HL-60/S4 treated with retinoic acid at 250 ng/mL for 4 days and 3 days (cell line): Measurements from ENCODE around the gene CEBPE.

Experiments used
- in situ Hi-C: fragments of 300-500 bp; cut with MboI; formaldehyde crosslinking; loops from 2 replicates; pipeline ENCODE4 v1.7.0; 2022; ENCODE audit warnings: low sequenced_read_pairs

The CEBPE gene

DNA sequence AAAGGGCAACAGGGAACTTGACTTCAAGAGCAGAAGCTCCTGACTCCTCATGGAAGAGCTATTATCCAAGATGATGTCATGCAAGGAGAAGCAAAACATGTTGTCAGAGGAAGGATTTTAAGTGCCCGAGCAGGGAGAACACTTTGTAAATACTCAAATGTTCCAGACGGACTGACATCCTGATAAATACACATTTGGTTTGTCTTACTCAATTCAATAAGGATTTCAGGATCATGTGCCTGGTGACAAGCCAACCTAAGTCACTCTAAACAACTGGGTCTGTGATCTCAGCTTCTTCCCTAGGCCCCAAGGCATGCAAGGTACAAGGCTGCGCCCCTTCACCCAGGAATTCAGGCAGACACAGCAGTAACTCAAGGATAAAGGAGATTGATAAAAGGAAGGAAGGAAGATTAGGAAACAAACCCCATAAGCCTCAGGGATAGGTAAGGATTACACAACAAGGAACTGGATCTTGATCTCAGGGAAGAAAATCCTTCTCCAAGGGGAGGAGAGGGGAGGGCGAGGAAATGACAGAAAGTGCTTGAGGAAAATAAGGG is 26.8 kb upstream of the CEBPE start:
- in situ Hi-C loops, result no loop called here

DNA sequence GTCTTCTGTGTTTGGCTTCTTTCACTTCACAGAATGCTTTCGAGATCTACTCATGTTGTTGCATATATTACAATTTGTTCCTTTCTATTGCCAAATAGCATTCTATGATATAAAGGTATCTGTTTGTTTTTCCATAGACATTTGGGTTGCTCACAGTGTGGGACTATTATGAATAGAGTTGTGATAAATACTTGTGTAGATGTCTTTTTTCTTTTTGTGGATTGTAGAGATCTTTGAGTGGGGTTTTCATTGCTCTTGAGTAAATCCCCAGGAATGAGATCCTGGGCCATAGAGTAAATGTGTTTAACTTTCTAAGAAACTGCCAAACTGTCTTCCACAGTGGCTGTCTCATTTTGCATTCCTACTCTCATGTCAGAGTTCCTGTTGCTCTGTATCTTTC is 24.9 kb upstream of the CEBPE start:
- in situ Hi-C loops, result no loop called here

DNA sequence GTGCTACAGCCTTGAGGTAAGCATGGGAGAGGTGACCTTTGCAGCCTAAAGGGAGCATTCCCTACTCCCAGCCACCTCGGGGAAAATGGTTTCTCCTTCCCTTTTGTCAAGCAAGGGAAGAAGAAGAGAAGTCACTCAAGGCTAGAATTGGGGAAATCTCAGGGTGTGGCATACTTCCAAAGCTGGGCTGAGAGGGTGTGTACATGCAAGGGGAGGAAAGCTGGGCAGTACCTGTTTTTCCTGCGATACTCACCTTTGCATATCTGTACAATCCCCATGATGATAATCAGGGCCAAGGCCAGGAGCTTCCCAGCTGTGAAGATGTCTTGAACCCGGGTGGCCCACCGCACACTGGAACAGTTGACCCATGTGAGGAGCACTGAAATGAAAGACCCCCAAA is 23.8 kb upstream of the CEBPE start:
- in situ Hi-C loops, result no loop called here

DNA sequence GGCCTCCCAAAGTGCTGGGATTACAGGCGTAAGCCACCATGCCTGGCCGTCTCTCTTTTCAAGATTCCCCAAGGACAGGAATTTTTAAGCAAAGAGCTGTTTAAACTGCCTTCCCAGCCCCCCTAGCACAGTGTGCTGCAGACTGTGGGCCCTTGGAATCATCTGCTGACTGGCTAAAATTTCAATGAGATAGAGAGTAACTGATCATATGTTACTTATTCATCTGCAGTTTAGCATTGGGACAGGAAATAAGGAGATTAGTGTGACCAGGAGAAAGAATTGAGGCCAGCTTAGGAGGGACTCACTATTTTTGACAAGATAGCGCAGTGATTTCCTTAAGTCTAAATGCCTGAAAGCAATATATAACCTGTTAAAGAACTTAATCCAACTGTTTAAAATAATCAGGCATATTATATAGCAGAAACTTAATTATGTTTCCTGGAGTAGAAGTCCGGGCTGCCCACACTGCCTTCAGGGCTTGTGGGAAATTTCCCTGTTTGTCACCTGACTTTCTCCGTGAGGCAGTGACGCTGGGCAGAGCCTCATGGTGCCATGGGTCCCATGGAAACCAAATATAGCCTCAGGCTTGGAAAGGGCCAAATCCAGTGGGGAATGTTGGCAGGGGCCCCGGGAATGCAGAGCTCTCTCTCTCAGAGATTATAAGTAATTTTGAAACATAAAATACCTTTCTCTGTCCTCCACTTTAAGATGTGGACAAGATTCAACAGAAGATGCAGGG is 22.8 kb upstream of the CEBPE start:
- in situ Hi-C loops, result no loop called here

DNA sequence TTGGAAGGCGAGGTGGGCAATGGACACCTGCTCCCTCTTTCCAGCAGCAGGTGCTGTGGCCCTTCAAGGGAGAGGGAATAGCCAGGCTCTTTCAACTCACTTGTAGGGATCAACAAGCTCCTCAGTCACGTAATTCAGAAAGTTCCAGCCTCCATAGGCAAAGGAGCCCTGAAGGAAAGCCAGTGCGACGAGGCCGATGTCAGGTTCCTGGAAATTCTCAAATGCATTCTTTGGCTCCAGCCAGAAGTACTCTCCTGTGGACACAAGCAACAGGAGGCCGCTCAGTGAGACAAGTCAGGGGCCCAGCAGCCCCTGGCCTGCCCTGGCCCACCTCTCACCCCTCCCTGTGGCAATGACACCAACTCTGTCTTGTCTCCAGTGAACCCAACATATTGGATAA is 21.3 kb upstream of the CEBPE start:
- in situ Hi-C loops, result no loop called here

DNA sequence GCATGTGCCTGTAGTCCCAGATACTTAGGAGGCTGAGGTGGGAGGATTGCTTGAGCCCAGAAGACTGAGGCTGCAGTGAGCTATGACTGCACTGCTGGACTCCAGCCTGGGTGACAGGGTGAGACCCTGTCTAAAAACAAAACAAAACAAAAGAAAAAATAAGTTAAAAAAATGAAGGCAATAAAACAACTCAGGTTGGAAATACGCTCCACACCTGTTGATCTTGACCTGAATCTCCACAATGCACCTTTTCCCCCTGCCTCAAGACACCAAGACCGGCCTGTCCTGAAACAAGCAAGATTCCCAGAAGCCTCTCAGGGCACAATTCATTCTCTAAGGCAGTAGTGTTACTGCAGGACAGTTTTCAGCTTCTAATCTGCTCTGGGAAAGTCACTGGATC is 20.8 kb upstream of the CEBPE start:
- in situ Hi-C loops, result no loop called here

DNA sequence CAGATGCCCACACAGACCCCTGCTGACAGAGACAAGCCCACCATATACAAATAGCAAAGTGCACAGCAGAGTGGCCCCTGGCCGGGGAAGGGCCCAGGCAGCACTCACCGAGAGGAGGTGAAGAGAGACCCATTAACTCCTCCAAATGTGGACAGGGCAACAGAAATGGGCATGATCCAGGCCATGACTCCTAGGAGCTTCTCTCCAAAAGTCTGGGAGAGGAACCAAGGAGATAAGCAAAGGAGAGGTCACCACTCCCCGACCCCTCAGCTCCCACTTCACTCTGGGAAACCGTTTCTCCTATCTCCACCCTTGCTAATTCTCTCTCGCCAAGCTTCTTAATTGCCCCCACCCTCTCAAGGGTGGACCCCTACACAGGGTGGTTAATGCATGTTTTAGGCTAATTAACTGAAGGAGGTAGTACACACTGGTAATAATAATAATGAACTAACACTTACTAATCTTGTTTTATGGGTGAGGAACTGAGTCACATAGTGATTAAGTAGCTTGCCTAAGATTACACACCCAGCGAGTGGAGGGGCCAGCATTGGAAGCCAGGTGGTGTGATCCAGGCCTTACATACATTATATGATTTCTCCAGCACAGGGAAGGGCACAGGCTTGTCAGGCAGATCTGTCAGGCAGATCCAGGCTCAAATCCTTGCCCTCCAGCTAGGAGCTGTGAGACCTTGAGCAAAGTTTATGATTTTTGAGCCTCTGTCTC is 18.9 kb upstream of the CEBPE start:
- in situ Hi-C loops, result no loop called here

DNA sequence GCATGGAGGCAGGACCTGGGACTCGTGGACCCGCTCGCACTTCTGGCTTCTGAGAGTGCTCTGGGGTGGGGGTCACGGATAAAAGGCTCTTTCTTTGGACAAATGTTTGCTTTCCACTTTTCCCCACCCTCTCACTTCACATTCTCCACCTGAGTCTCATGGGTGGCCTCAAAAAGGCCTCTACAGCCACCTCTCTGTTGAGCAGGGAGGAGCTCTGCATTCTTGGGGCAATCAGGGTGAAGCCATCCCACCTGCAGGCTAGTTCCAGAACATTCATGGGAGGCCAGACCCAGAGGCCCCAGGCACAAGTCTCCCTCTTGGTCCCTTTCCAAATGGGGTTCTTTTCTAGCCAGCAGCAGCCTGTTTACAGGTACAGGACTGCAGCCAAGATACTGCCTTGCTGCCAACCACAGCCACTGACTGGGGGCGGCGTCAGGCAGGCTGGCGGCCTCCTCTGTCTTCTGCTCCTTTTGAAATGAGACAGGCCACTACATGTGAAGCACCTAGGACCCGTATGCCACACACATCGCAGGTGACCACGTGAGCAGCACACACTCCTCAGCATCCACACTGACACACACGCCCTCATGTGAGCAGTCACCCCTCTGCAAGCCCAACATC is 18.2 kb upstream of the CEBPE start:
- in situ Hi-C loops, result no loop called here

DNA sequence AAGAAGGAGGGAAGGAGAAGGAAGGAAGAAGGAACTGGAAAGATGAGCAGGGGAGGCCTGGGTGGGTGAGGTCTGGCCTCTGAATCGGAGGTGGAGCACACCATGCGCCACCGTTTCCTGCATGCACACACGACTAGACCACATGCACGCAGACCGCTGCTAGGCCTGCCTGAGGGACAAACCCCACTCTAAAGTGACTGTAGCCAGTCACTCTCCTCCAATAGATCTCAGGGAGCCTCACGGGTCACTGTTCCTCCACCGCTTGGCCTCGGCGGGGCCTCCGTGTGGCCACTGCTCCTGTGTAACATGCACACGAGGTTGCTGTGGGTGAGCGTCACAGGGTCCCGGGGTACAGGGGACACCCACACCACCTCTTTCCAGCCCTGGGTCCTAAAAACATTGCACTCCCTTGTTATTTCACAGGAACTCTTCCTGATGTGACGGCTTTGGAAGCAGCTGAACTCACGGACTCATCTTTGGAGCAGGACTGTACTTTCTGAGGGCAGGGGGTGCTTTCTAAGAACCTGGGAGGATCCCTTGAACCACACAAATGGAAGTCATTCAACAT is 17.6 kb upstream of the CEBPE start:
- in situ Hi-C loops, result no loop called here

DNA sequence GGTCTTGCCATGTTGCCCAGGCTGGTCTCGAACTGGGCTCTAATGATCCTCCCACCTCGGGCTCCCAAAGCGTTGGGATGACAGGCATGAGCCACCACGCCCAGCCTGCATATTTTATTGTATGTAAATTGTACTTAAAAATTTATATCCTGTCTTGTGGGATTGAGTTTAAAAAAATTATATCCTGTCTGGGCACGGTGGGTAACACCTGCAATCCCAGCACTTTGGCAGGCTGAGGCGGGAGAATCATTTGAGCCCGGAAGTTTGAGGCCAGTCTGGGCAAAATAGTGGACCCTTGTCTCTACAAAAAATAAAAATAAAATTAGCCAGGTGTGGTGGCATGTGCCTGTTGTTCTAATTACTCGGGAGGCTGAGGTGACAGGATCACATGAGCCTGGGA is 13.9 kb upstream of the CEBPE start:
- in situ Hi-C loops, result no loop called here

DNA sequence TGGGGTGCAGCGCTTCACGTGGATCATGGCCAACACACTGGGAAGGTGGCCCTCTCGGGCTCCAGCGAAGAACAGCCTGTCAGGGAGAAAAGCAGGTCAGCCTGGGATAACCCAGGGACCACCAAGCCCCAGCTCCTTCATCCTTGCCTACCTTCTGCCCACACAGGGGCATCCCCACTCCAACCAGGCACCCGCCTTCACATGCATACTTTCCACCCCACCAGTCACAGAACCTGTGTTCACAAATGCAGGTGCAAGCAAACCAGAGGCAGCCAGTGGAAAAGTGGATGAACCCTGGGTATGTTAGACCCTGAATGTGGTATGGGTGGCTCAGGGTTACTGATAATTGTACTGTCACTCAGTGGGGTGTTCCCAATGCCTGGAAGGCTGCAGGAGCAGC is 12.4 kb upstream of the CEBPE start:
- in situ Hi-C loops, result no loop called here

DNA sequence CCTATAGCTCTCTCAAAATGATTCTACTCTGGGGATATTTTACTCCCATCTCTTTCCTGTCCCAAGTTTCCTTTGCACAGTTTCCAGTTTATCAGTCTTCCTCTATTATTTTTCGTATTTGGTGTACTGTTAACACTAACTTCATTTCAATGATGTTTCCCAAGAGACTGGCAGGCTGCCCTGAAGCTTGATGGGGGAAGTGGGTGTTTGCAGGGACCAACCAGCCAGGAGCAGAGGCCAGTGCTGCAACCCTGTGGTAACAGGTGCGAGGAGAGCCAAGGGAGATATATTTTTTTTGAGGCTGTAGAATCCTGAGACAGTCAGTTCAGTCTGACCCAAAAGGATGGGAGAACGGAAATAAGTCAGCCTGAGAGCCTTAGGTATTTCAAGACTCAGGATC is 11.8 kb upstream of the CEBPE start:
- in situ Hi-C loops, result no loop called here

DNA sequence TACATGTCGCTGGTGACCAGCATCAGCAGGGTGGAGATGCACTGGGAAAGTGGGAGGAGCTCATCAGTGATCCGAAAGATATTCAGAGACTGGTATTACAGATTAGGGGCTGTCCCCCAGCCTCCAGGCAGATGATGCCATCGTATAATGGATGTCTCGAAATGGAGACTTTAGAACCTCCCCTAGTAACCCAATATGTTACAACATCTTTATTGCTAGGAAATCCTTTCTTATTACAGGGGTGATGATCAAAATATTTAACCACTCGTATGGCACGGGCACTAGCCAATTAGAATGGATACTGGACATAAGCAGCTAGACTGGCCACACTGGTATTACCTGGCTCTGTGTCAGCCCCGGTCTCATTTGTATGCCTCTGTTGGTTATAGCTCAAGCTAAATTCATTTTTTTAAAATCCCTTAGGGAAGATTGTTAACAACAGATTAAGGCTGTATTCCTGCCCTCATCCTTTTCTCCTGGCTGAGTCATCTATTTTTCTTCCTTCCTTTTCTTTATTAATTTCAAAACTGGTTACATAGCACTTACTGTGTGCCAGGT is 10.8 kb upstream of the CEBPE start:
- in situ Hi-C loops, result loop anchor here (10.0 kb wide), 1 partner anchor 55 kb away; the partner anchor contains the start of gene SLC7A8

DNA sequence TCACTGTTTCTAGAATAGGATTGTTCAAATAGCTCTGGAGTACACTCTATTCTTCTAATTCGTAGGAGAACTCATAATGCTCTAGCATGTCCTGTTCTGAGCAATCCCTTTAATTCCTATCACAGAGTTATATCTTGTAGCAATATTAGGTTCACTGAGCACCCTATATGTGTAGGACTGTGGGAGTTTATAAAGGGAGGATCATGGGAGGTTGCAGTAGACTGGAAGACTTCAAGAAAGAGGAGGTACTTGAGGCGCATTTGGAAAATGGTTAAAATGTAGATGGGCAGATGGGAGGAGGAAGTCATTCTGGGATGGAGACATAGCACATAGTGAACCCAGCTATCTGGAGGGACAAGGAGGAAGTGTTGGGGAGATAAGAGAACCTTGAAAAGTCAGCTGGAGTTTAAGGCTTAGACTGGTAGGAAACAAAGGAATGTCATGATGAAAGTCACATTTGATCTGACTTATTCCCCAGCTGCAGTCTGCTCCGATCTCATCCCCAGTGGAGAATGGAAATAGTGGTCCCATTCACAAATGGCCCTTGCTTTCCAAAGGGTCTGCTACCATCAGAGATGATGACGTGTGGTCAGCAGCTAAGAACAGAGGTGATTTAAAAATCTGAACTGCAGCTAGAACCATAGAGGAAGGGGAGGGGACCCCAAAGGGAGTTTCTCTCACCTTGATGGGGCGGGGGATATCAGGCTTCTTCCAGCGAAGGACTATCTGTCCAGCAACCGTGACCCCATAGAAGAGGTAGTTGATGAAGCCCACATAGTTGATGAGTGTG is 10.1 kb upstream of the CEBPE start:
- in situ Hi-C loops, result loop anchor here (10.0 kb wide), 1 partner anchor 56 kb away; the partner anchor contains the start of gene SLC7A8

DNA sequence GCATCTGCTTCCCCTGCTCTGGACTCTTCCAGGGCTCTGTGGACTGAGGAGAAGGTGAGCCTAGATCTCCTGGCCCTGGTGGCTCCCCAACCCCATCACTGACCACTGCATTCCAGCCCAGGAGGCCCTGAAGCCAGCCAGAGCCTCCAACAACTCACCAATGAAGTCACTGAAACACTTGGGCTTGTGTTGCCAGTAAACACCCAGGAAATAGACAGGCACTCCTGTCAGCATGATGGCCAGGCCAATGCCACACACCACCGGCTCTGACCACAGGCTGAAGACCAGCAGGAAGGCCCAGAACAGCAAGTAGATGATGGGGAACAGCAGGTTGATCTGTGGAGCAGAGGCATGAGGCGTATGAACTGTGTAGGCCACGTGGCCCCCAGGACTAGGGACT is 8.8 kb upstream of the CEBPE start:
- in situ Hi-C loops, result loop anchor here (10.0 kb wide), 1 partner anchor 57 kb away; the partner anchor contains the start of gene SLC7A8

DNA sequence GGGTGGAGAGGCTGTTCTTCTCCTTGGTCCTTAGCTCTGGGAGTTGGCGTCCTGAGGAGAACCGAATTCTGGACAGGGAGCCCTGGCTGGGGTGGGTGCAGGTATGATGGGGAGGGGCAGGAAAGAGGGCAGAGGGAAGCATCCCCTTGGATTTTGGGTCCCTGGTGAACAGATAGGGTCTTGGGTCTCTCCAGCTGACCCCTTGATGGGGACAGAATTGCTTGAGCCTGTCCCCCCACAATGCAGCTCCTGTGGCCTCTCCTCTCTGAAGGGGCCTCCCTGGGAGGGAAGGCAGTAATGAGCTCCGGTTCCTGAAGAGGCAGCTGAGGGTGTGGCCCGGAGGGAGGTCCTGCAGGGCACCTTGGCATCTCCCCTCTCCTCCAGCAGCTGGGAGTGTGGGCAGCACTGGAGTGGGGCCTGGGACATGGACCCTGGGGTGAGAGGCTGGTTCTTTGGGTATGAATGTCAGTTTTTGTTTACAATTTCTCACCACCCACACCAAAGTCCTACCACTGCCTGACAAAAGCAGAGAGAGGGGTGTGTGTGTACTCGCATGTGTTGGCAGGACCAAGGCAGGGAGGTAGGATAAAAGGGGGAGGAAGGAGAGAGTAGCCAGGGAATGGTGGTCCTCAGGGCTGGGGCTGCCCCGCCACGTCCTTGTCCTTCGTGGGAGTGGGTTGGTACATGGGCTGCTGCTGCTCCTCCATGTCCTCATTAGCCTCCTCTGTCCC is 7.7 kb upstream of the CEBPE start:
- in situ Hi-C loops, result loop anchor here (10.0 kb wide), 1 partner anchor 58 kb away; the partner anchor contains the start of gene SLC7A8

DNA sequence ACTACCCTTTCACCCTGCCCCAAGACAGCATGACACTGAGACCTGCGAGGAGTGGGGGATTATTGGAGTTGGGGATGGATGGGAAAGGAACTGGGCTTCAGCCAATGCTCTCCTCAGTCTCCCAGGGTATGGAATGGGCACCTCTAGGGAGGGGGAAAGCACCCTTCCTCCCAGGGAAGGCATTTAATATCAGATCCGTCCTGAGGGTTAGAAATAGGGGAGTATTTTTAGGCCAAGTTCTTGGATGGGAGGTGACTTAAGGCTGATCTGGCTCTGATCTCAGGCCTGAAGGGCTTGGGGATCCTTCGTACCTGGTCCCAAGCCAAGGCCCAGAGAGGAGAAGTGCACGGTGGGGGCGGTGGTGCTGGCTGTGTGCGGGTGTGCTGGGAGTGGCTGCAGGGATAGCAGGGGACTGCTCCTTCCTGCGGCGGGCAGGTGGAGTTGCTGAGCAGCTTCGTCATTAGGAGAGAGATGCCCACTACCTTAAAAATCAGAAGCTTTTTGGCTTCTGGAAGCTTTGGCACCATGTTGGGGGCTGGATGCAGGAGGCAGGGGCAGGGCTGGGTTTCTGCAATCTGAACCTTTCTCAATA is 7.0 kb upstream of the CEBPE start:
- in situ Hi-C loops, result loop anchor here (10.0 kb wide), 1 partner anchor 59 kb away; the partner anchor contains the start of gene SLC7A8

DNA sequence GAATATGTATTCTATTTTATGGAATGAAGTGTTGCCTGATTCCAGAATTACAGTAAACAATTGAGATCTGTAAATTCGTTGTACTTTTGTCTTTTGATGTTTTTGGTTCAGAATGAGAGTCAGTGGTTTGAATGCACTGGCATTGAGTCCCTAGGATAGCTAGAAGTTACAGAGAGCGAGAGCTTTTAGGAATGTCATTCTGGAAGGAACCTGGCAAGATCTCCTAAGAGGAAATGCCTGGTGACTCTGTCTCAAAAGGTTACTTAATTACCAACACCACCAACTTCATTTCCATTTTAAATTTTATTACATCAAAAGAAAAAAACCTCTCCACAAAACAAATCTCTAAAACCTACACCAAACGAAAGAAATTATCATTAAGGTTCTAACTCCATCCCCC is 6.0 kb upstream of the CEBPE start:
- in situ Hi-C loops, result loop anchor here (10.0 kb wide), 1 partner anchor 60 kb away; the partner anchor contains the start of gene SLC7A8
